A673 (cell line): ENCODE data around the gene NUP62.

Source experiments
- CTCF ChIP-seq: fragments of 300-800, 200-600 bp; sonication (generic); conservative IDR thresholded peaks from 2 replicates; pipeline ENCODE4 v1.5.1; 2017; ENCODE audit warnings: low read depth, mild to moderate bottlenecking, antibody characterized with exemption, low read length, moderate library complexity, mixed read lengths
- EZH2 ChIP-seq: fragments of 200-600 bp; sonication (generic); IDR thresholded peaks from 2 replicates; pipeline ENCODE4 v1.6.1; 2017; ENCODE audit warnings: borderline replicate concordance, low read depth, mild to moderate bottlenecking, mixed read lengths, antibody characterized with exemption, low read length; ENCODE audit not compliant: poor library complexity, severe bottlenecking

GRCh38 chr19:49875857-49876421 lies 53.4 kb downstream of the NUP62 start:
- TF ChIP-seq CTCF: no peak
- no peak for TF ChIP-seq EZH2
